GM12874 (cell line): ENCODE measurements around the gene SF3B3.

Source experiments
- TF ChIP-seq, protein P1 (sequence below): IDR thresholded peaks from 2 replicates; pipeline ENCODE4 v1.5.1; 2011; ENCODE audit warnings: low read depth, mild to moderate bottlenecking, control low read depth, low read length, moderate library complexity; ENCODE audit not compliant: insufficient read depth

The SF3B3 gene

DNA sequence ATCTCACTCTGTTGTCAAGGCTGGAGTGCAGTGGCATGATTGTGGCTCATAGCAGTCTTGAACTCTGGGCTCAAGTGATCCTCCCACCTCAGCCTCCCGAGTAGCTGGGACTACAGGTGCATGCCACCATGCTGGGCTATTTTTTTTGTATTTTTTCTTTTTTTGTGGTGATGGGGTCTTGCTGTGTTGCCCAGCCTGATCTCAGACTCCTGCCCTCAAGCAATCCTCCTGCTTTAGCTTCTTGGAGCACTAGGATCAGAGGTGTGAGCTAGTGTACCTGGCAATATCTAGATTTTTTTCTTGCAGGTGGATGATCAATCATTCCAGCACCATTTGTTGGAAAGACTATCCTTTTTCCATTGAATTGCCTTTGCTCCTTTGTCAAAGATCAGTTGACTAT, 69.9 kb downstream of the SF3B3 start:
- TF ChIP-seq, protein P1, sequence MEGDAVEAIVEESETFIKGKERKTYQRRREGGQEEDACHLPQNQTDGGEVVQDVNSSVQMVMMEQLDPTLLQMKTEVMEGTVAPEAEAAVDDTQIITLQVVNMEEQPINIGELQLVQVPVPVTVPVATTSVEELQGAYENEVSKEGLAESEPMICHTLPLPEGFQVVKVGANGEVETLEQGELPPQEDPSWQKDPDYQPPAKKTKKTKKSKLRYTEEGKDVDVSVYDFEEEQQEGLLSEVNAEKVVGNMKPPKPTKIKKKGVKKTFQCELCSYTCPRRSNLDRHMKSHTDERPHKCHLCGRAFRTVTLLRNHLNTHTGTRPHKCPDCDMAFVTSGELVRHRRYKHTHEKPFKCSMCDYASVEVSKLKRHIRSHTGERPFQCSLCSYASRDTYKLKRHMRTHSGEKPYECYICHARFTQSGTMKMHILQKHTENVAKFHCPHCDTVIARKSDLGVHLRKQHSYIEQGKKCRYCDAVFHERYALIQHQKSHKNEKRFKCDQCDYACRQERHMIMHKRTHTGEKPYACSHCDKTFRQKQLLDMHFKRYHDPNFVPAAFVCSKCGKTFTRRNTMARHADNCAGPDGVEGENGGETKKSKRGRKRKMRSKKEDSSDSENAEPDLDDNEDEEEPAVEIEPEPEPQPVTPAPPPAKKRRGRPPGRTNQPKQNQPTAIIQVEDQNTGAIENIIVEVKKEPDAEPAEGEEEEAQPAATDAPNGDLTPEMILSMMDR = no peak

DNA sequence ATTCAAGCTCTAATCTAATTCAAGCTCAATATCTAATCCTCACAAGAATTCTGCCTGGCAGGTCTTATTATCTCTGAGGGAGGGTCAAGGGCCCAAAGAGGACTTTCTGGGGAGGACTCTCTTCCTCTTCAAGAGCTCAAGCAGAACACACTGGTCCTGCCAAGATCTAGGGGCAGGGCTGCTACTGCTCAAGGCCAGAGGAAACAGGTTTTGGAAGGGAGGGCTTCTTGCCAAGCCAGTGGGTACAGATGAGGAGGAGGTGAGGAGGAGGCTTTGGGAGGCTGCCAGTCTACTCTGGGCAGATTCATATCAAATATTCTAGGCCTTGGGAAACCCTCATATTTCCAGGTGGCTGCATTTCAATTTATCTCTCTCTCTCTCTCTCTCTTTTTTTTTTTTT, 71.0 kb downstream of the SF3B3 start:
- TF ChIP-seq, protein P1 = no peak

DNA sequence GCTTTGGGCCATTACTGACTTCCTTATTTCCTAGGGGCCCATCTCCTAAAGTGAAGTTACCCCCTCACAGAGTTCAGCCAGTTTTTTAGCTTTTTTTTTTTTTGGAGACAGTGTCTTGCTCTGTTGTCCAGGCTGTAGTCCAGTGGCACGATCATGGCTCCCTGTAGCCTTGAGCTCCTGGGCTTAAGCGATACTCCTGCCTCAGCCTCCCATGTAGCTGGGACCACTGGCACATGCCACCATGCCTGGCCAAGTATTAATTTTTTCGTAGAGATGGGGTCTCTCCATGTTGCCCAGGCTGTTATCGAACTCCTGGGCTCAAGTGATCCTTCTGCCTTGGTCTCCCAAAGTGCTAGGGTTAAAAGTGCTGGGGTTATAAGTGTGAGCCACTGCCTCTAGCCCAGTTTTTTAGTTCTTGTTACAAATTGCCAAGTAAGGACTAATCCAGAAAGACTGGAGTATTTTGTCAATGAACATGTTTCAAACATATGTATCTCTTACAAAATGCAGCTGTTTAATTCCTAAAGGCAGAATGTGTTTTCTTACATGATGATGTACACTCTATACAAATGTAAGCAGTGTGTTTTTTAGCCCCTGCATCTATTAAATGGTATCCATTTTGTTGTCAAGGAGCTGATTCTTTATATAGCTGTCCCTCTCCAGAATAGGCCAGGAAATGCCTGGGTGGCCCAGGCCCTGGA, 73.7 kb downstream of the SF3B3 start:
- TF ChIP-seq, protein P1 = no peak

DNA sequence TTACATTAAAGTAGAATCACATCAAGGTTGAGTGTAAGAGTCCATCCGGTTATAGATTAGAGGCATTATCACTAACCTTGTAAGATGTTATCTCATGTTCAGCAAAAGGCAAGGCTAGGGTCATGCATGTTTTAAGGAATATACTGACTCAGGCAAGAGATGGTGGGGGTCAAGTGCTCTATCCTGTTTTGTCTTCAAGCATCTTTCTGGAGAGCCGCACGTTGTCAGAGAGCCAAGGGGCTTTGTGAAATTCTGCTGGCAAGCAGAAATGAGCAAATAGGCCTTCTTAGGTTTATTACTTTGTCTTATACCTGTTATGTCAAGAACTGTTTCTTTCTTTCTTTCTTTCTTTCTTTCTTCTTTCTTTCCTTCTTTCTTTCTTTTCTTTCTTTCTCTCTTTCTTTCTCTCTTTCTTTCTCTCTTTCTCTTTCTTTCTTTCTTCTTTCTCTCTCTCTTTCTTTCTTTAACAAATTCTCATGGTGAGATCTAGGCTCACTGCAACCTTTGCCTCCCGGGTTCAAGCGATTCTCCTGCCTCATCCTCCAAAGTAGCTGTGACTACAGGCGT, 75.4 kb downstream of the SF3B3 start:
- TF ChIP-seq, protein P1 = no peak

DNA sequence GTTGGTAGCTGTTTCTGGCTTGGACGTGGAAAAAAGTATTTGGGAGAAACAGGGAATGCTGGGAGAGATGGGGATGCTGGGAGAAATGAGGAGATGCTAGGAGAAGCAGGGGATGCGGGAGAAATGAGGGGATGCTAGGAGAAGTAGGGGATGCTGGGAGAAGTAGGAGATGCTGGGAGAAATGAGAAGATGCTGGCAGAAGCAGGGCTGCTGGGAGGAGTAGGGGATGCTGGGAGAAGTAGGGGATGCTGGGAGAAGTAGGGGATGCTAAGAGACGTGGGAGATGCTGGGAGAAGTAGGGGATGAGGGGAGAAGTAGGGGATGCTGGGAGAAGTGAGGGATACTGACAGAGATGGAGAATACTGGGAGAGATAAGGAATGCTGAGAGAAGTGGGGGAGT, 77.1 kb downstream of the SF3B3 start:
- TF ChIP-seq, protein P1 = no peak

DNA sequence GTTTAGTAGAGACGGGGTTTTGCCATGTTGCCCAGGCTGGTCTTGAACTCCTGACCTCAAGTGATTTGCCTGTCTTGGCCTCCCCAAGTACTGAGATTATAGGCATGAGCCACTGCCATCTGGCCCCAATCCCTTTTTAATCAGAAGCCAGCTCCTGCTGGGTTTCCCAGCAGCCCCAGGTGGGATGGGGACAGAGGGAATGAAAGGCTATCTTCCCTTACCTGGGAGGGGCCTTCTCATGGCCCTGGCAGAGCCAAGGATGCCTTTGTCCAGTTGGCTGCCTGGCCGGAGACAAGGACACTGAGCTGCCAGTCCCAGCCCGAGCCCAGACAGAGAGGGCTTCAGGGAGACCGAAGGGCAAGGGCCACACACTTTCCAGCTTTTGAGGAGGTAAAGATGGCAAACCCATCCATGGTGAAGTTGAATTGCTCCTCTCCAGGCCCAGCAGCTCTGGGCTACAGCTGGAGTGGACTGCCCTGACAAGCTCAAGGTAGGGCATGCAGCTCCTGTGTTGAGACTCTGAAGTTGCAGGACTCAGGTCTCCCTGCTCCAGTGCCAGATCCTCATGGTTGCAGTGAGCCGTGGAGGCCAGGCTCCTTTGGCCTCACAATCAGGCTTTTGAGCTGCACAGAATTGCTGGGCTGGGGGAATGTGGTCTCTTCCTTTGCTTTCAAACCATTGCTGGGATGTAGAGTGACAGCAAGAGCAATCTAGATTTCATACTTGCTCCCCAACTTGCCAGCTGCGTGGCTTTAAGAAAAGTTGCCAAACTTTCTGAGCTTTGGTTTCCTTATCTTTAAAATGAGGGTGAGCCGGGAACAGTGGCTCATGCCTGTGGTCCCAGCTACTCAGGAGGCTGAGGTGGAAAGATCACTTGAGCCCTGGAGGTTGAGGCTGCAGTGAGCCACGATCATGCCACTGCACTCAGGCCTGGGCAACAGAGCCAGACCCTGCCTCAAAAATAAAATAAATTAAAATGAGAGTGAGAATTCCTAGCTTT, 78.3 kb downstream of the SF3B3 start:
- TF ChIP-seq, protein P1 = no peak

DNA sequence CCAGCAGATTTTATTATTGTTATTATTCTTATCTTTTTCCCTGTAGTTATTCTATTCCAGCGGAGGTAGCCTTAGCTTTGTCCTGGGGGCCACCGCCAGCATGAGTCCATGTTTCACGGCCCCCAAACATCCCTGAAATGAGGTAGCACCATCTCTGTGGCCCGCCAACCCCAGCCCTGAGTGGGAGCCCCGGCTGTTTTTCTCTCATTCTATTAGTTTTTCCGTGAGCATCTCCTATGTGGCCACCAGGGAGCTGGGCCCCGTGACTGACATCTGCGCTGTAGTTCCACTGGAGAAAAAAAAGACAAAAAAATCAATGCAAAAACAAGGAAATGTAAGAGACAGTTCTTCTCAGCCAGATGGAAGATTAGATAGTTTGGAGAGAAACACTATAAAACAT, 79.2 kb downstream of the SF3B3 start:
- TF ChIP-seq, protein P1 = no peak
